IPS DF 4.7 (cell line): ENCODE results near the gene TMEM37.
A peak's percentile ranks its signal among the peaks of the same experiment; 100 is the strongest.

ENCODE experiments used
- DNase-seq: peaks from one replicate; pipeline ENCODE4 v3.0.0-alpha.2; 2013; ENCODE audit warnings: low spot score; ENCODE audit errors: extremely low read depth

TMEM37 gene

GRCh38 chr2:119455066-119455718 is 23.5 kb downstream of the TMEM37 start:
- DNase-seq: no peak

- DNase-seq: no peak
Measured at GRCh38 chr2:119460076-119460475, 28.4 kb downstream of the TMEM37 start.

GRCh38 chr2:119461811-119462210 is 30.2 kb downstream of the TMEM37 start:
- no peak for DNase-seq

GRCh38 chr2:119462574-119462973 is 30.9 kb downstream of the TMEM37 start:
- DNase-seq: no peak

- no peak for DNase-seq
Measured at GRCh38 chr2:119463136-119463535, 31.5 kb downstream of the TMEM37 start.

DNA sequence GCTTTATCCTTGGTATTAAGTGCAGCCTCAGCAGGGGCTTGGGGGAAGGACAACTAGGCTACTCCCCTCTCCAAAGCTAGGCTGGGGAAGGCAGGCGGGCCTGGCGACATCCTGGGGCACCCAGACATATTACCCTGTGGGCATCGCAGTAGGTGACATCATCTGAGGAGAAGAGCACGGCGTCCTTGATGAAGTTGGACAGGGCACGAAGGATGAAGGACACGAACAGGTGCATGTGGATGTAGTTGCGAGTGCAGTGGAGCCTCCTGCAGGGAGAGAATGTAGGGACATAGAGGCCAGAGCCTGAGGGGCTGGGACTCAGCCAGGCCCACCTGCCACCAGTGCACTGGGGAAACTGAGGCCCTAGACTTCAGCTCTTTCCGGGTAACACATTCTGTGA is 32.3 kb downstream of the TMEM37 start:
- no peak for DNase-seq

DNA sequence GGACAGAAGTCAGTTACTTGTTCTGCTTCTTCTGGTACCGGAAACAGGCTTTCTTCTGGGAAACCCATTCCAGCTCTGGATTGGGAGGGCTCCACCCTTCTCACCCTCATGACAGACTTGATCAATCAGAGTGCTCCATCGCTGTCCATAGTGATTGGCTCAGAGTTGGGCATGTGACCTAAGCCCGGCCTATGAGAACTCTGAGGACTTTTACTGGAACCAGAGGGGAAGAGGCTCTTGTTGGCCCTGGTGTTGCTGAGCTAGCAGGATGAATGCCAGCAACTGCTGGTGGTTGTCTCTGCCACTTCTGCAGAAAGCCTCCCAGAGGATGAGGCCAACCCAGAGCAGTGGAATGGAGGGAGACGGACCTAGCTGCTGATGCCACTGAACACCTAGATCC is 33.3 kb downstream of the TMEM37 start:
- DNase-seq: no peak

GRCh38 chr2:119465687-119466086 is 34.0 kb downstream of the TMEM37 start:
- no peak for DNase-seq

- no peak for DNase-seq
Measured at GRCh38 chr2:119466373-119466772, 34.7 kb downstream of the TMEM37 start.

GRCh38 chr2:119468154-119468955 is 36.7 kb downstream of the TMEM37 start:
- no peak for DNase-seq

GRCh38 chr2:119469131-119469530 is 37.5 kb downstream of the TMEM37 start:
- no peak for DNase-seq

GRCh38 chr2:119469661-119470297 is 38.1 kb downstream of the TMEM37 start:
- no peak for DNase-seq

DNA sequence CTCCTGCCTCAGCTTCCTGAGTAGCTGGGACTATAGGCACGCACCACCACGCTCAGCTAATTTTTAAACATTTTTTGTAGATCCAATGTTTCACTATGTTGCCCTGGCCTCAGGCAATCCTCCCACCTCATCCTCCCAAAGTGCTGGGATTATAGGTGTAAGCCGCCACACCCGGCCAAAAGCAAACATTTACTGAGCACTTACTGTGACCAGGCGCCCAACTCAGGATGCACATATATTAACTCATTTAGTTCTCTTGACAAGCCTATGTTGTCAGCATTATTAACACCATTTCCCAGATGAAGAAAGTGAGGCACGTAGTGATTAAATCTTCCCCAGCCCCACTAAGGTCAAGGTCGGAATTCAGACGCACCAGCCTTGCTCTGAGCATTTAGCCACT is 41.1 kb downstream of the TMEM37 start:
- no peak for DNase-seq

GRCh38 chr2:119473621-119474370 is 42.1 kb downstream of the TMEM37 start:
- DNase-seq: no peak

GRCh38 chr2:119474371-119475224 is 42.9 kb downstream of the TMEM37 start:
- no peak for DNase-seq

DNA sequence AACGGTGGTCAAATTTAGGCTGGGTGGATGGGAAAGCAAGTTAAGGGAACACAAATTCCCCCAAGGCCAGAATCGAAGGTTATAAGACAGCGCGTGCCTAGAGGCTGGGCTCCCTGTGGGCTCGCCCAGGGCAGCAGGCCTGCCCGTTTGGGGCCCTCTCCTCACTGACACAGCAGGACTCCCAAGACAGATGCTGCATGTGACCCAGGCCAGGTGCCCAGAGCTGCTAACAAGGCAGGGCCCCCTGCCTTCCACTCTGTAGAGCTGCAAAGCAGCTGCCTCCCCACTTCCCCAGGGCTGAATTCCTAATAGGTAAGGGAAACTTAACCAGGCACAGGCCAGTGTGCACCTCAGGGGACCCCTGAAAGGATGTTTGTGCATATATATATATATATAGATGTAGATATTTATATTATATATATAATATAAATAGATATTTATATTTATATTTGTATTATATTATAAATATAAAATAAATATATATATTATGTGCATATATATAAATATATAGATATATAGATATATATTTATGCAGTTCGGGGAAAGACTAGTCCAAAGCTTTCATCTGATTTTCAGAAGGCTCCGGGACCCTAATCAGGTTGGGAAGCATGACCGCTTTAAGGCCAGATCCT is 43.7 kb downstream of the TMEM37 start:
- no peak for DNase-seq

DNA sequence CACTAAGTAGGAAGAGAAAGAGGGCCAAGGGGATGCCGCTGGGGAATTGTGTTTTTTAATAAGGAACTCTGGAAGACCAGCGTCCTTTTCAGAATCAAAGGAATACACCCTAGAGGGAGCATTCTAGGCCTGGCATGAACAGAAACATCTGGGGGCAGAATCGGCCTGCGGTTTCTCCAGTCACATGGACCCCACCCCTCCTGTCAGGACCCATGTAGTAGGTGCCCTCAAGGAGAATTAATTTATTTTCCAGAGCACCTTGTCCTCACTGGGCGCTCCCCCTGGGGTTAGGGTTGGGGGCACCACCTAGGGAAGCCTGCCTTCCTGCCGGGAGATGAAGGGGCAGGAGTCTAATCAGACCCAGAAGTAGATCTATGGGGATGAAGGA is 44.2 kb downstream of the TMEM37 start:
- no peak for DNase-seq

DNA sequence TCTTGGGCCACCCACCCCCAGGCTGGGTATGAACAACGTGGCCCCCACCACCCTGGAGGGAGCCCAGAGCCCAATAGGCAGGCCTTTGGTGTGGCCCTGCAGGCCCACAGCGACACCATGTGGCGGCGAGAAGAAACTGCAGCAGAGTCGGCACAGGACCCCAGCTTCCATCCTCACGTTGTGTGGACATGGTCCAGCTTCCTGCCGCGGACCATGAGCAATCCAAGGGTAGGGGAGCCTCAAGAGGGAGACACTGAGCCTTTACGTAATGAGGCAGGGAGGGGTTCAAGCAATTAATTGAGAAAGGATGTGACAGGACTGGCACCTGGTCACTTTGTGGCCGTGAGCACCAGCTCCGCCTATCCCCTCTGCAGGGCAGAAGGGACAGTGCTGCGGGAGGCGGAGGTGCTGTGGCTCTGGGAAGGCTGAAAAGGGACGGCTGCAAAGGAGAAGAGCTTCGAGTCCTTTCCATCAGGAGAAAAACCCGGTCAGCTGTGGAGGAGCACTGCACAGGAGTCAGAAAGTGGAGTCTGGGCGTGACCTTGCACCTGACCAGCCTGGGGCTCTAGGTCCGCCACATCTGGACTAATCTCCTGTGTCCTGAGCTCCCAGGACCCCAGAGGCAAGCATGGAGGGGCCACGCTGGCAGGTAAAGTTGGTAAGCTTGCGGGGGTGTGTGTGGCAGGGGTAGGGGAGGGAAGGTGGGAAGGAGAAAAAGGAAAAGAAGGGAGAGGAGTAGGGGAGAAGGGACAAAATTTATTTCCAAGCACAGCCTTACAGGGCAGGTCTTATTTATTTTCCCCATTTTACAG is 44.9 kb downstream of the TMEM37 start:
- DNase-seq: peak; percentile 51

DNA sequence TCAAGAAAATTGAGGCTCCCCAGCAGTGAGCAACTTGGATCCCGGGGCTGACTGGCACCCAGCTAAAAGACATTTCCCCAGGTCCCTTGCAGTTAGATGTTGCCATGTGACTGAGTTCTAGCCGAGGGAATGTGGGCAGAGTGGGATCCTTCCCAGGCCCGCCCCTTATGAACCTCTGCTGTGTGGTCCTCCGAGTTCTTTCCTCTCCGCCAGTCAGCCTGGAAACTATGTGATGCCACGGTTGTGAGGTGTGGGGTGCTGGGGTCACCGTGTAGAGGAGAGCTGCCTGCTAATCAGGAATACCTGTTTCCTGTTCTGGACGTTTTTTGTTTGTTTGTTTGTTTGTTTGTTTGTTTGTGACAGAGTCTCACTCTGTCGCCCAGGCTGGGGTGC is 45.5 kb downstream of the TMEM37 start:
- DNase-seq: no peak
